Measurements from ENCODE around the gene GPRC6A.

The GPRC6A gene

DNA sequence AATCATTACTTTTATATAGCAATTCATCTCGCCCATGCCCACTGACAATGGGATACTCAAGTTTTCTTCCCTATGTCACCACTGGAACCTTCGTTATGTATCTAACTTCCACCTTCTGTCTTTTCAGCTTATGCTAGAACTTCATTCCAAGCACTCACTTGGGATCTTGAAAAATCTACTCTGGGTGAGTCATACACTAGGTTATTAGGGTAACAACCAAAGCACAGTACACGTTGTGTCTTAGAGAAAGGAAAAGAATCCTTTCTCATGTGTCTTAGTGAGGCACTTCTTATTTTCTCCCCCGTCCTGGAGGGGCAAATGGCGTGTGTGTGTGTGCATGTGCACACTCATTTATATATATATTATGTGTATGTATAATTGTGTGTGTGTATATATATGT is 45.0 kb downstream of the GPRC6A start:
- TF ChIP-seq, protein P1, sequence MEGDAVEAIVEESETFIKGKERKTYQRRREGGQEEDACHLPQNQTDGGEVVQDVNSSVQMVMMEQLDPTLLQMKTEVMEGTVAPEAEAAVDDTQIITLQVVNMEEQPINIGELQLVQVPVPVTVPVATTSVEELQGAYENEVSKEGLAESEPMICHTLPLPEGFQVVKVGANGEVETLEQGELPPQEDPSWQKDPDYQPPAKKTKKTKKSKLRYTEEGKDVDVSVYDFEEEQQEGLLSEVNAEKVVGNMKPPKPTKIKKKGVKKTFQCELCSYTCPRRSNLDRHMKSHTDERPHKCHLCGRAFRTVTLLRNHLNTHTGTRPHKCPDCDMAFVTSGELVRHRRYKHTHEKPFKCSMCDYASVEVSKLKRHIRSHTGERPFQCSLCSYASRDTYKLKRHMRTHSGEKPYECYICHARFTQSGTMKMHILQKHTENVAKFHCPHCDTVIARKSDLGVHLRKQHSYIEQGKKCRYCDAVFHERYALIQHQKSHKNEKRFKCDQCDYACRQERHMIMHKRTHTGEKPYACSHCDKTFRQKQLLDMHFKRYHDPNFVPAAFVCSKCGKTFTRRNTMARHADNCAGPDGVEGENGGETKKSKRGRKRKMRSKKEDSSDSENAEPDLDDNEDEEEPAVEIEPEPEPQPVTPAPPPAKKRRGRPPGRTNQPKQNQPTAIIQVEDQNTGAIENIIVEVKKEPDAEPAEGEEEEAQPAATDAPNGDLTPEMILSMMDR (IDR thresholded peaks at IDR 0.05; ENCODE audit: insufficient read depth, missing control alignments), result no peak
- DNase-seq (ENCODE audit: insufficient read length, low spot score) (no peak), FAIRE-seq (no peak)

DNA sequence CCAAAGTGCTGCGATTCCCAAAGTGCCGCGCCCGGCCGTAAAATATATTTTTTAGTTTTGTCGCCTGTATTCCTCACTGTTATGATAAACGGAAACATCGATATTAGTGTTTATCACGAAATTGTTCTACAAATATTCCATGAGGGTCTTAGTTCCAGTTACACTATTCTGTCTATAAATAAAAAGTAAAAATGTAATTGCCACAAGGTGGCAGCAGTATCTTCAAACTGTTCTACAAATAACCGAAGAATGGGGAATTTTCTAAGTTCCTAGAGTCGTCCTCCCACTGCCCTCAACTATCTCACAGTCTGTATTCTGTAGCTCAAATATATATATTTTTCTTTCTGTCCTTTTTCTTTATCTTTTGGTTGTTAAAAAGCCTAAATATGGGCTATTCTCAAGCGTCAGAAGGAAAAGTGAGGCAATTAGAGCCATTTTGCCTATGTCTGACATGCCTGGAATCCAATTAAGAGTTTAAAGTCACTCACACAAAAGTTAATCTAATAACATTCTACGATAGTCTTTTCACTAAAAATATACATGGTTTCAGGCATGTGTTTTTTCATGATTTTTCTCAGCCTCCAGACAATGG is 49.2 kb downstream of the GPRC6A start:
- FAIRE-seq, result no peak
- no peak for DNase-seq (ENCODE audit: insufficient read length, low spot score)
- TF ChIP-seq, protein P1 (IDR thresholded peaks at IDR 0.05; ENCODE audit: insufficient read depth, missing control alignments), result peak; percentile 49

DNA sequence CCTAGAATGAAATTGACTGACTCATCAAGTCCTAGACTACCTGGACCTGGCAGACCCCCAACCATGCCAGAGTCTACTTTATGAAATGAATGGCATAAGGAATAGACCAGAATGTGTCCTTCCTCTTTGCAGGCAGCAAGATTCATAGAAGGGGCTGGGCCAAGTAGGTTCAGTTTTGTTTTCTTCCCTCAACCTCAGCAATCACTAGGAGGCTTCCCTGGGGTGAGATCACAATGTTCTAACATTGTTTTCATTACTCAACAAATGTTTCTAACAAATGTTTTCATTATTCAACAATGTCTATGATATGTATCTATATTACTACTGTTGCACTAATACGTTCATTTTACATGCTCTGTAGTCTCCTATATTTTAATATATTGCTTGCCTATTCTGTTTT is 55.0 kb downstream of the GPRC6A start:
- DNase-seq (ENCODE audit: insufficient read length, low spot score), result no peak
- TF ChIP-seq, protein P1 (IDR thresholded peaks at IDR 0.05; ENCODE audit: insufficient read depth, missing control alignments), result no peak
- FAIRE-seq, result no peak

DNA sequence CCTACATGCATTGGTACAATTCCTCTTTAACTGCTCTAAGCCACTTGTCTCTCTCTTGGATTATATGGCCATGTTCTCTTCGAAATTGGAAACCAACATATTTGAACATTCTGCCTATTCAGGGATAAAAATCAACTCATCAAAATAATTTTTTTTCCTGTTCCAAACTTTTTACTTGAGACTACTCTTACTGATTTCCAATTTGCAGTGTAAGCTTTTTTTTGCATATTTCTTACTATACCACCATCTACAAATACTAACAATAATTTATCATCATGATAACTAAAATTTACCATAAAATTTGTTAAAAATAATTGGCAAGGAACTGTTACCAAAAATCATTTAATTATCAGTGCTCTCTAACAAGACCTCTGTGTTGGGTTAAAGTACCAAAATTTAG is 56.4 kb downstream of the GPRC6A start:
- DNase-seq (ENCODE audit: insufficient read length, low spot score) (no peak), FAIRE-seq (no peak)
- TF ChIP-seq, protein P1 (IDR thresholded peaks at IDR 0.05; ENCODE audit: insufficient read depth, missing control alignments), result no peak

DNA sequence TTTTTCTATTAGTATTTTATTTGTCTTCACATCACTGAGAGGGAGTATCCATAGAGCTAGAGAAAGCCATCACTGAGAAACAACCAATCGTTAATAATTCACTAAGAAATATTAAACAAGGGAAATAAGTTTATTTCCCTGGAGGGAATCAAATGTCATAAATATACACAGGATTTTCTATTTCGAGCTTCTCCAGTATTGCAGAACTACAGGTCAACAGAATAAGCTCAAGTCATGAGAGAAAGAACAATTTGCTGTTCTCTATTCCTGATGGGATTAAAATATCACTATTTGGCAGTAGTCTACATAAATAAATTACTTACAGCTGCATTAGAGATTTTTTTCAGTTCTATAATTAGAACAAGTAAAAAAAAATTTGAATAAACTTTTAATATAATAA is 61.2 kb downstream of the GPRC6A start:
- DNase-seq (ENCODE audit: insufficient read length, low spot score) (no peak), FAIRE-seq (no peak)

DNA sequence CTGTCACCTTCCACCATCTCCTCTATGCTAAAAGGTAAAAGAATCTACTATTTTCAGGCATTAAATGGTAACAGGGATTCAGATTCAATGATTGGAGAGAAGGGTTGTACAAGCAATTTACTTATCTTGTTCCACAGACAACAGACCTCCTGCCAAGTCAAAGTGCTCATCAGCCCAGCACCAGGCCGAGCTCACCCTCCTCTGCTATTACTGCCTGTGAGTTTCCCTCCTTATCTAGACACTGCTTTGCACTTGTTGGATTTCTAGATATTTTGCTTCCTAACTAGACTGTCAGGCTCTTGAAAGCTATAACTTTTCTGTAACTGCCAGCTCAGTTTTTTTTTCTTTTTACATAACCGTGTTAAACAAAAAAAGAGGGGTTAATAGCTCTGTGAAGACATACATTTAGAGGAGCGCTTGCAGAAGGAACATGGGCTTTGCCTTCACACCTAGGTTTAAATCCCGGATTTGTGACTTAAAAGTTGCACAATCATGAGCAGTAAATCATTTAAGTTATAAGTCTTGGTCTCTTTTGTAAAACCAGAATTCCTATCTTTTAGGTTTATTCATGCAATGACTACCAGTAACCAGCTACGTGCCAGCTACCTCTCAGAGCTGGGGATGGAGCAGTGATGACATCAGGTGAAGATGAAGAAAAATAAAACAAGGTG is 62.2 kb downstream of the GPRC6A start:
- TF ChIP-seq, protein P1 (IDR thresholded peaks at IDR 0.05; ENCODE audit: insufficient read depth, missing control alignments), result no peak
- FAIRE-seq (no peak), DNase-seq (ENCODE audit: insufficient read length, low spot score) (no peak)

More for the DNA sequence above, 61.2 kb downstream of the GPRC6A start:
- TF ChIP-seq, protein P1 (IDR thresholded peaks at IDR 0.05; ENCODE audit: insufficient read depth, missing control alignments), result no peak
